CD4-positive, alpha-beta memory T cell (primary cell): ENCODE measurements around the gene HOXA9. TPM values are rescaled to one million over a fixed set of nuclear protein-coding genes. Genes with fewer than 3 reads are reported as not detected.

ENCODE experiments used
- CTCF ChIA-PET: fragments of 350-600 bp; sonication (Branson Sonifier 250); formaldehyde crosslinking; loops from one replicate; lab custom pipeline; 2021; ENCODE audit warnings: inconsistent platforms; ENCODE audit not compliant: partially characterized antibody; lab: Charles Lee
- POLR2A ChIA-PET: fragments of 350-600 bp; sonication (Branson Sonifier 250); formaldehyde crosslinking; loops from one replicate; lab custom pipeline; 2021; ENCODE audit not compliant: partially characterized antibody; lab: Charles Lee
- DNase-seq, 5 donors: peaks; one replicate each; pipeline versions ENCODE4 v3.0.0 to v3.0.0-alpha.2; 2020 to 2022; ENCODE audit warnings: mixed read lengths in 1 of 5
- H3K27ac ChIP-seq: one replicate; pipeline ENCODE4 v1.7.0; 2013; ENCODE audit warnings: low read depth, low read length
- H3K27me3 ChIP-seq: 2 replicates; pipeline ENCODE4 v1.7.0; 2013; ENCODE audit warnings: mild to moderate bottlenecking, low read length, moderate library complexity; ENCODE audit not compliant: insufficient read depth
- H3K36me3 ChIP-seq: 2 replicates; pipeline ENCODE4 v1.7.0; 2013; ENCODE audit warnings: mild to moderate bottlenecking, low read length, moderate library complexity; ENCODE audit not compliant: insufficient read depth
- H3K4me1 ChIP-seq: 2 replicates; pipeline ENCODE4 v1.7.0; 2013; ENCODE audit warnings: mild to moderate bottlenecking, low read length, moderate library complexity; ENCODE audit not compliant: insufficient read depth
- H3K4me3 ChIP-seq, 2 donors: one replicate each; pipeline ENCODE4 v1.7.0; 2013; ENCODE audit warnings: low read length in 2 of 2, mild to moderate bottlenecking in 1 of 2
- H3K9me3 ChIP-seq, 2 donors: one replicate each; pipeline ENCODE4 v1.7.0; 2013; ENCODE audit warnings: low read length in 2 of 2, control low read depth in 1 of 2; ENCODE audit not compliant: control insufficient read depth in 1 of 2
- H3K27ac Mint-ChIP-seq, 7 donors: one replicate each; pipeline ENCODE4 v1.8.0; 2020 to 2021; ENCODE audit warnings: mixed read lengths in 7 of 7, mild to moderate bottlenecking in 6 of 7, inconsistent platforms in 3 of 7, moderate library complexity in 3 of 7
- H3K27me3 Mint-ChIP-seq, 2 donors: one replicate each; pipeline ENCODE4 v1.8.0; 2020 to 2021; ENCODE audit warnings: mixed read lengths in 2 of 2
- H3K36me3 Mint-ChIP-seq, 2 donors: one replicate each; pipeline ENCODE4 v1.8.0; 2020 to 2021; ENCODE audit warnings: mixed read lengths in 2 of 2, inconsistent platforms in 1 of 2, mild to moderate bottlenecking in 1 of 2
- H3K4me1 Mint-ChIP-seq, 4 donors: one replicate each; pipeline ENCODE4 v1.8.0; 2020 to 2021; ENCODE audit warnings: mixed read lengths in 4 of 4, mild to moderate bottlenecking in 1 of 4
- H3K4me3 Mint-ChIP-seq, 8 donors: one replicate each; pipeline ENCODE4 v1.8.0; 2020 to 2021; ENCODE audit warnings: mixed read lengths in 8 of 8, mild to moderate bottlenecking in 7 of 8, moderate library complexity in 6 of 8, inconsistent platforms in 3 of 8
- H3K9me3 Mint-ChIP-seq, 8 donors: one replicate each; pipeline ENCODE4 v1.8.0; 2020 to 2021; ENCODE audit warnings: mixed read lengths in 8 of 8, mild to moderate bottlenecking in 5 of 8, inconsistent platforms in 3 of 8, moderate library complexity in 1 of 8
- intact Hi-C: fragments of 100-400 bp; cut with micrococcal nuclease; formaldehyde crosslinking; loops from one replicate; pipeline ENCODE4 v1.15.1; 2023
- polyA plus RNA-seq, 2 donors: library from polyadenylated mRNA; unstranded; fragments of 300-500 nt; fragmentation: Illumina TruSeq; gene quantifications; one replicate each; pipeline ENCODE4 v1.2.3, GENCODE V29; 2021
- total RNA-seq, 2 experiments: library from RNA; stranded (reverse); gene quantifications; one replicate each; pipeline ENCODE4 v1.2.3, GENCODE V29; 2021

The HOXA9 gene
- total and polyA plus RNA-seq, 4 experiments from 2014 or later, result not detected

DNA sequence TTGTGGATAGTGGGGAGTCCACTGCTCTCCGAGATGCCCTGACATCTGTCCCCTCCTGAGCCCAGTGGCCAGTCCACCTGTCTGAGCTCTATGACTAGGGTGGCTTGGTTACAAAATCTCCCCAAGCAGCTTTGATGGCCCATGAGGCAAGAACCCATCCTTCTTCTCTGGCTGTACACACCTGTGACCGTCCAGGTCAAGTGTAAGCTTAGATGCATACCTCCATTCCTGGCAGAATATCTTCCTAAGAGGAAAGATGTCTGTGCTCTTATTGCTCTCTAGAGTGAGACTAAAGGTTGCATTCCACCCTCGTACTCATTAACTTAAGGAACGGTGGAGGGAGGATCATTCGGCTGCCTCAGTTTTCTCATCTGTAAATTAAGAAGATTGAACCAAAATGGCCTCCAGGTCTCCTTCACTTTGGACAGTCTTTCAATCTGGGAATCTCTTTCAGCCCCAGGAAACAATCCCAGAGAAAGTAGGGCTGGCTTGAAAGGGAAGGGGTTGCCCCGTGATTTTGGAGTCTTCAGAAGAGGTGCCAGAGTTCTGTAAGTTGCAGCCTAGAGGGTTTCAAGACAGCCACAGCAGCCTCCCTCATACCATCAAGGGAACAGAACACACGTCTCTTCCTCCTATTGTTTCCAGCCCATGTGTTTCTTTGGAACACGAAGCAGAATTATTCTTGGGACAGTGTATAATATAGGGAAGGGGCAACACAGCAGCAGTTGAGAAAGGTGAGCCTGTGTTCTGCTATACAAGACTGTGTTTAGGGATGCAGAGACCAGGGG is 40.2 kb downstream of the HOXA9 start:
- CTCF ChIA-PET, result no interaction called here
- peaks cover 4% of the 10 kb centered on the region for H3K27me3 ChIP-seq
- POLR2A ChIA-PET, result no interaction called here

DNA sequence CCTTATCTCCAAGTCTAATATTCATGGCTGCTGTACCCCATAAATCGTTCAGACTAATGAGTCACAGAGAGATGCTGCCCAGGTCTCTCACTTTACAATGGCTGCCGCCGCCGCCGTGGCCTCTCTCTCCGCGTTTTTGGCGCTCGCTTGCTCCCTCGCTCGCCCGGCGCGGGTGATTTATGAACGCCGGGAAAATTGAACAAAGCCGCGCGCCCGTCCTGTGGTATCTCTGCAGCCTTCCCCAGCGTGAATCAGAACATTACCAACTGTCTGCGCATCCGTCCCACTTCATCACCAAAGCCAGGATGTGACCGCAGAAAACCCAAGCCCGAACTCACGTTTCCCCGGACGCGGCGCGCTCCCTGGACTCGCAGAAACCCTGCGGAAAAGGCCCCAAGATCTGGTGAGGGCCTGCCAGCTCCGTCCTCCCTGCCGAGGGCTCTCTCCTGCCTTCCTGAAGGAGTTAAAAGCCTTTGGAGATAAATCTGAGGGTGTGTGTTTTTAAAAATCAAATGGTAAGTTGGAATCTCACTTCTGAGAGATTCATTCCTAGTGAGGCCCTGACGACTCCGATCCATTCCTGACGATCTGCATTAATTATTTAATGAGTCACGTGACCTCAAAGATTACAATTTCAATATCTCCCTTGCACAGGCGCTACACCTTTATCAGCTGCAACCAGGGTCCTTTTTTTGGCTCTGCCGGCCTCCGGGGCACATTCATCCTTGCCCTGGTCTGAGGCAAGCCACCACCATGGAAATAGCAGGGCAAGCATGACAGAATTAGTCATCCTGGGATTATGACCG is 41.0 kb downstream of the HOXA9 start:
- Histone ChIP-seq H3K4me1 (no peaks in the 10 kb centered on the region), H3K27me3 (peaks cover 4% of the 10 kb centered on the region), H3K27ac (no peak overlapping the region), H3K9me3 (no peaks in the 10 kb centered on the region), H3K36me3 (no peaks in the 10 kb centered on the region), H3K4me3 (no peak overlapping the region)
- ChIA-PET POLR2A (no interaction called here), CTCF (no interaction called here)
- Mint-ChIP-seq H3K4me3 (peak overlapping the region in 1 of 8 donors; percentile 45), H3K36me3 (no peaks in the 10 kb centered on the region), H3K27ac (no peak overlapping the region), H3K9me3 (no peaks in the 10 kb centered on the region), H3K4me1 (no peaks in the 10 kb centered on the region), H3K27me3 (peaks cover 23 to 26% of the 10 kb centered on the region in 2 donors)
- no peak for DNase-seq
- intact Hi-C loops, result no loop called here

More for the DNA sequence above, 40.2 kb downstream of the HOXA9 start:
- intact Hi-C loops, result no loop called here
- Histone ChIP-seq H3K36me3 (no peaks in the 10 kb centered on the region), H3K4me1 (no peaks in the 10 kb centered on the region), H3K27ac (no peak overlapping the region), H3K9me3 (no peaks in the 10 kb centered on the region), H3K4me3 (no peak overlapping the region)
- Mint-ChIP-seq H3K27me3 (peaks cover 24% of the 10 kb centered on the region in 2 donors), H3K36me3 (no peaks in the 10 kb centered on the region), H3K9me3 (no peaks in the 10 kb centered on the region), H3K4me1 (no peaks in the 10 kb centered on the region), H3K27ac (no peak overlapping the region), H3K4me3 (no peak overlapping the region)
- no peak for DNase-seq

DNA sequence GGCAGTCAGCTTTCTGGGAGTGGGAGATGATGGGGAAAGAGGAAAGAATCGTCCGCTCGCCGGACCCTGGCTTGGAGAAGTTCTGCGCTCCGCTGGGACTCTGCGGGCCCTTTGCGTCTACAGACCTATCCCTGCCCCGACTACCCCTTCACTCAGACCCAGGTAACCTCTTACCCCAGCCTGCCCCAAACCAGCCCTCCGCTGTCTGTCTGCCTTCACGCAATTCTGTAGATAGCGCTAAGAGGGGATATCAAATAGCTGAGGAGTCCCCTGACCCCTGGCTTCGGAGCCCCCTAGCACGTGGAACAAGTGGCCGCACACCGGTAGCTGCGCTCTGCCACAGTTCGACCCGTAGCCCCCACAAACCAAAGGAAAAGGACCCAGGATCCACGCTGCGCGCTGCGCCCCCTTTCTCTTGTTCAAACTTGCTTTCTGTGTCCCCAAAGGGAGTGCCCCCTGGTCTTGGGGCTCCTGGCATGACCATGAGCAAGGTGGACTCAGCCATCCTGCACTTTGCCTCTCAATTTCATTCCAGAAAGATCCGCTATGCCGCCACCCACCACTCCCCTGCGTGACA is 41.8 kb downstream of the HOXA9 start:
- peaks cover 23 to 29% of the 10 kb centered on the region in 2 donors for H3K27me3 Mint-ChIP-seq
- no peaks in the 10 kb centered on the region for H3K9me3 Mint-ChIP-seq
- no peak overlapping the region for H3K4me3 ChIP-seq
- intact Hi-C loops, result no loop called here
- ChIA-PET POLR2A (no interaction called here), CTCF (no interaction called here)
- no peak overlapping the region for H3K4me3 Mint-ChIP-seq
- H3K9me3 ChIP-seq, result no peaks in the 10 kb centered on the region
- H3K27me3 ChIP-seq, result peaks cover 4% of the 10 kb centered on the region
- no peaks in the 10 kb centered on the region for H3K4me1 ChIP-seq
- H3K36me3 ChIP-seq, result no peaks in the 10 kb centered on the region
- DNase-seq, result no peak
- no peak overlapping the region for H3K27ac ChIP-seq
- H3K4me1 Mint-ChIP-seq, result no peaks in the 10 kb centered on the region
- H3K36me3 Mint-ChIP-seq, result no peaks in the 10 kb centered on the region
- no peak overlapping the region for H3K27ac Mint-ChIP-seq

DNA sequence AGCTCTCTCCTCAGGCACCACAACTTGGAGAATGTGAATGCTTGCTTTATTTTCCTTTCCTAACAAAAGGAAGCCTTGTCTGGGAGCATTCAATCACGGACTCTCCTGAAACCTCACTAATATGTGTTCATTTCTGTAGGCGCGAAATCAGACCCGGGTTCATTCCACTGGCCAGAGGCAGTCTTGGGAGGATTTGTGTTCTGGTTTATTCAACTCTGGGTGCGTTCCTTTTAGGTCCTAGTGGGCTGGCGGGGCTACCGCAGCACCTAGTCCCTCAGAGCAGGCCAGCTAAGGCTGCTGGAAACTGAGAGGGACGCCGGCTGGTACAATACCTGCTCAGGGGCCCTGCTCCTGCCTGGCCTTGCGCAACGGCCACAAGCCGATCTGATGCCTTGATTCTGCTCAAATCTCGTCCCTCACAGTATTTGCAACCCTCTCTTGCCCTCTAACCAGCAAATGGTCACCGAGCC is 42.3 kb downstream of the HOXA9 start:
- no peaks in the 10 kb centered on the region for H3K4me1 Mint-ChIP-seq
- no peak overlapping the region for H3K4me3 Mint-ChIP-seq
- no peaks in the 10 kb centered on the region for H3K9me3 Mint-ChIP-seq
- H3K27ac ChIP-seq, result no peak overlapping the region
- peaks cover 4% of the 10 kb centered on the region for H3K27me3 ChIP-seq
- POLR2A ChIA-PET, result no interaction called here
- CTCF ChIA-PET, result no interaction called here
- H3K4me1 ChIP-seq, result no peaks in the 10 kb centered on the region
- intact Hi-C loops, result no loop called here
- H3K36me3 Mint-ChIP-seq, result no peaks in the 10 kb centered on the region
- no peak overlapping the region for H3K4me3 ChIP-seq
- no peak for DNase-seq
- H3K9me3 ChIP-seq, result no peaks in the 10 kb centered on the region
- H3K27ac Mint-ChIP-seq, result no peak overlapping the region
- no peaks in the 10 kb centered on the region for H3K36me3 ChIP-seq
- H3K27me3 Mint-ChIP-seq, result peaks cover 23 to 33% of the 10 kb centered on the region in 2 donors

DNA sequence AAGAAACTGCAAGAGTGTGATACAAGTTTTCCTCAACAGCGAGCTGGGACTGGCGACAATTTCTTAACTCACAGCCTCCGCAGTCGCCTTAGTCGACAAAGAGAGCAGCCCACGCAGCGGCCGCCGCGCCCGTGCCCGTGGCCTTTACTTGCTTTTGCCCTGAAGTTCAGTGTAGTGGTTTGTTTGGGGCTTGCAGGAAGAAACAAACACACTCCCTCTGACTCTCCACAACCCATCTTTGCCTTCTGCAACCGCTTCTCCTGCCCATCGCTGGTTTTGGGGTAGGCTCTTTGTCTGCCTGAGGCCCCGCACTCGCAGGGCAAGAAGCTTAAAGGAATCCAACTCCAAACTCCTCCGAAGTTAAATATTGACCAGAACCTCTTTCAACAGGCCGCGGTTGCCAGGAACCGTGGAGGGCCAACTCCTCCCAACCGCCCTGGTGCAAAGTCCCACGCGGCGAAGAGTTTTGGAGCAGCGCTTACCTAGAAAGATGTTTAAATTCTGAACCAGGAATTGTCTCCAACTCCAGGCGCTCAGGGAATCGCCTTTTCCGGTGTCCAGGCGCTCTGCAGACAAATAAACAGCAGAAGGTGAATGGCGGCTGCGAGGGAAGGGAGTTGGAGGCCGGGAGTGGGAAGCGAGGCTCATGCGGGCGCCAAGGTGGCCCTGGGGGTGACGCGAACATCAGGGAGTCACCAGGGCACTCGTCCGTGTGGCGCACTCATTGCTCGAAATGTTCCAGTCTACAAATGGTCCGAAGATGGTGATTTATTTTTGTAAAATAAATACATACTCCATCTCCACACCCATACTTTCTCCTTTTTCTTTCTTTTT is 43.0 kb downstream of the HOXA9 start:
- Mint-ChIP-seq H3K4me3 (no peak overlapping the region), H3K27ac (no peak overlapping the region), H3K9me3 (no peaks in the 10 kb centered on the region), H3K4me1 (no peaks in the 10 kb centered on the region), H3K27me3 (peaks cover 20 to 31% of the 10 kb centered on the region in 2 donors), H3K36me3 (no peaks in the 10 kb centered on the region)
- Histone ChIP-seq H3K9me3 (no peaks in the 10 kb centered on the region), H3K27ac (no peak overlapping the region), H3K27me3 (peaks cover 4% of the 10 kb centered on the region), H3K4me3 (no peak overlapping the region), H3K4me1 (no peaks in the 10 kb centered on the region), H3K36me3 (no peaks in the 10 kb centered on the region)
- intact Hi-C loops, result no loop called here
- ChIA-PET CTCF (no interaction called here), POLR2A (no interaction called here)
- no peak for DNase-seq

DNA sequence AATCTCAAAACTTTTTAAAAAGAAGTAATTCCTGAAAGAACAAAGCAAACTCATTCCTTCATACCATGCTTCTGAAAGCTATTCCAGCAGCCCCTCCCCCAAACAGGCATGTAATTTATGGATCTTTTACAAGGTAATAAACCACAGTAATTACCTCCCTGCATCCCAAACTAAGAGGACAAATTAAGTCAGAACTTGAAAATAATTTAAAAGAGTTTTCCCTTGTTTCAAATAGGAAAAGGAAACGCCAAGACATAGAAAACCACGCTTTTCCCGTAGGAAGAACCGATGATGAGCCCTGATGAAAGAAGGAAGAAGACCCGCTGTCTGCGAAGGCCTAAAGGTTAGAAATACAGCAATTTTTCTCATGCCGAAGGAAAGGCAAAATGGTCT is 43.7 kb downstream of the HOXA9 start:
- Histone ChIP-seq H3K27ac (no peak overlapping the region), H3K9me3 (no peaks in the 10 kb centered on the region), H3K36me3 (no peaks in the 10 kb centered on the region), H3K27me3 (peaks cover 4% of the 10 kb centered on the region), H3K4me1 (no peaks in the 10 kb centered on the region), H3K4me3 (no peak overlapping the region)
- Mint-ChIP-seq H3K27me3 (peaks cover 16 to 25% of the 10 kb centered on the region in 2 donors), H3K4me1 (no peaks in the 10 kb centered on the region), H3K4me3 (no peak overlapping the region), H3K36me3 (no peaks in the 10 kb centered on the region), H3K9me3 (no peaks in the 10 kb centered on the region), H3K27ac (no peak overlapping the region)
- DNase-seq, result no peak
- ChIA-PET POLR2A (no interaction called here), CTCF (no interaction called here)
- intact Hi-C loops, result no loop called here
